Measurements from ENCODE around the gene MAP3K5. TPM values are rescaled to one million over a fixed set of nuclear protein-coding genes. Genes with fewer than 3 reads are reported as not detected.
A peak's percentile ranks its signal among the peaks of the same experiment; 100 is the strongest.

Gene MAP3K5
- total RNA-seq, 1 experiment from 2014 or later = 15.8 TPM

- CTCF ChIA-PET = interaction anchor here (0.7 to 2.4 kb wide), 4 partner anchors 28 to 151 kb away, joined by 3 to 8 read pairs (median 3); partner anchors contain the start of gene MAP3K5
- no peak overlapping the region for H3K27ac Mint-ChIP-seq (ENCODE audit: unreplicated experiment)
- no peak overlapping the region for H3K4me3 Mint-ChIP-seq (ENCODE audit: low read depth, unreplicated experiment)
- intact Hi-C loops (cut with micrococcal nuclease; ENCODE audit: unreplicated experiment) = loop anchor here (5.0 to 10.0 kb wide), 3 partner anchors 34 to 284 kb away; partner anchors contain the start of gene SLC35D3
- no peak for DNase-seq
- H3K36me3 Mint-ChIP-seq (ENCODE audit: insufficient read depth, unreplicated experiment) = no peaks in the 10 kb centered on the region
- H3K4me1 Mint-ChIP-seq (ENCODE audit: low read depth, unreplicated experiment) = peaks cover 13% of the 10 kb centered on the region
- H3K27me3 Mint-ChIP-seq (ENCODE audit: unreplicated experiment) = no peaks in the 10 kb centered on the region
- no TSS peak for BruUV-seq (replicated peaks)
- H3K9me3 Mint-ChIP-seq (ENCODE audit: low read depth, unreplicated experiment) = no peaks in the 10 kb centered on the region
- no peak for TF ChIP-seq CTCF (IDR thresholded peaks at IDR 0.05; ENCODE audit: unreplicated experiment)
Observed at GRCh38 chr6:136641166-136641565, 151.1 kb downstream of the MAP3K5 start.

GRCh38 chr6:136640132-136640915, 152.0 kb downstream of the MAP3K5 start:
- Mint-ChIP-seq H3K36me3 (ENCODE audit: insufficient read depth, unreplicated experiment) (peaks cover 3% of the 10 kb centered on the region), H3K9me3 (ENCODE audit: low read depth, unreplicated experiment) (no peaks in the 10 kb centered on the region), H3K4me1 (ENCODE audit: low read depth, unreplicated experiment) (peaks cover 13% of the 10 kb centered on the region), H3K4me3 (ENCODE audit: low read depth, unreplicated experiment) (no peak overlapping the region), H3K27me3 (ENCODE audit: unreplicated experiment) (no peaks in the 10 kb centered on the region), H3K27ac (ENCODE audit: unreplicated experiment) (peak overlapping the region; percentile 58)
- TF ChIP-seq CTCF (IDR thresholded peaks at IDR 0.05; ENCODE audit: unreplicated experiment) = no peak
- DNase-seq = no peak
- BruUV-seq (replicated peaks) = no TSS peak
- CTCF ChIA-PET = interaction anchor here (0.6 to 2.4 kb wide), 4 partner anchors 27 to 1837 kb away, joined by 3 to 8 read pairs (median 4); partner anchors contain the start of gene MAP3K5
- intact Hi-C loops (cut with micrococcal nuclease; ENCODE audit: unreplicated experiment) = loop anchor here (5.0 to 10.0 kb wide), 3 partner anchors 33 to 284 kb away; partner anchors contain the start of gene SLC35D3

GRCh38 chr6:136639702-136640101, 152.6 kb downstream of the MAP3K5 start:
- intact Hi-C loops (cut with micrococcal nuclease; ENCODE audit: unreplicated experiment) = loop anchor here (5.0 to 10.0 kb wide), 3 partner anchors 32 to 285 kb away; partner anchors contain the start of gene SLC35D3
- Mint-ChIP-seq H3K9me3 (ENCODE audit: low read depth, unreplicated experiment) (no peaks in the 10 kb centered on the region), H3K27me3 (ENCODE audit: unreplicated experiment) (no peaks in the 10 kb centered on the region), H3K4me1 (ENCODE audit: low read depth, unreplicated experiment) (peaks cover 13% of the 10 kb centered on the region), H3K36me3 (ENCODE audit: insufficient read depth, unreplicated experiment) (peaks cover 9% of the 10 kb centered on the region), H3K27ac (ENCODE audit: unreplicated experiment) (no peak overlapping the region), H3K4me3 (ENCODE audit: low read depth, unreplicated experiment) (no peak overlapping the region)
- no peak for TF ChIP-seq CTCF (IDR thresholded peaks at IDR 0.05; ENCODE audit: unreplicated experiment)
- no TSS peak for BruUV-seq (replicated peaks)
- CTCF ChIA-PET = interaction anchor here (1.4 to 2.4 kb wide), 2 partner anchors 30 to 152 kb away, joined by 3 to 8 read pairs; partner anchors contain the start of gene MAP3K5
- DNase-seq = no peak

- Mint-ChIP-seq H3K9me3 (ENCODE audit: low read depth, unreplicated experiment) (no peaks in the 10 kb centered on the region), H3K4me1 (ENCODE audit: low read depth, unreplicated experiment) (peaks cover 11% of the 10 kb centered on the region), H3K36me3 (ENCODE audit: insufficient read depth, unreplicated experiment) (peaks cover 11% of the 10 kb centered on the region), H3K27me3 (ENCODE audit: unreplicated experiment) (no peaks in the 10 kb centered on the region), H3K4me3 (ENCODE audit: low read depth, unreplicated experiment) (no peak overlapping the region), H3K27ac (ENCODE audit: unreplicated experiment) (no peak overlapping the region)
- CTCF ChIA-PET = interaction anchor here (0.7 to 1.2 kb wide), 2 partner anchors 69 to 157 kb away, joined by 5 to 6 read pairs; partner anchors contain the start of gene MAP3K5
- intact Hi-C loops (cut with micrococcal nuclease; ENCODE audit: unreplicated experiment) = no loop called here
- no peak for TF ChIP-seq CTCF (IDR thresholded peaks at IDR 0.05; ENCODE audit: unreplicated experiment)
- no peak for DNase-seq
- BruUV-seq (replicated peaks) = no TSS peak
Observed at GRCh38 chr6:136635615-136636014, 156.7 kb downstream of the MAP3K5 start.
